GM18498 (cell line): ENCODE results near the gene NIN.

Experiments
- ATAC-seq: cut with Tn5 transposase; IDR thresholded peaks from one replicate; pipeline ENCODE4 v1.9.1; 2021; ENCODE audit warnings: mild to moderate bottlenecking, moderate library complexity; ENCODE audit not compliant: unreplicated experiment

Gene NIN

DNA sequence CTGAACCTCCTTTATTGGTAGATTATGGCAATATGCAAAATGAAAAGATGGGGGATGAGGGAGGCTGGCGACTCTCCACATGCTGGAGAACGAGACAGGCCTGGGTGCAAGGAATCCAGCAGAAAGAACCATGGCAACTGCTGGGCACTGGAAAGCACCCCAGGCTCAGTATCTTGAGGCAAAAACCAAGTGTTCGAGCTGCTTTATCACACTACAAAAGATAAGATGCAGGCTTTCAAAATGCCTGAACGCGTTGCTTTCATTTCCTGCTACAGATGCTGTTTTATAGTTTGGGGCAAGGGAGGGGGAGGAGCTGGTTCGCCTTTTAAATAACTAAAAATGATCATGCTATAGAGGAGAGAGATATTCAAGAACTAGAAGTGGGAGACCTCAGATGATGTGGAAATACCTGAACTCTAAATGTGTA, 38.9 kb downstream of the NIN start:
- ATAC-seq: no peak

DNA sequence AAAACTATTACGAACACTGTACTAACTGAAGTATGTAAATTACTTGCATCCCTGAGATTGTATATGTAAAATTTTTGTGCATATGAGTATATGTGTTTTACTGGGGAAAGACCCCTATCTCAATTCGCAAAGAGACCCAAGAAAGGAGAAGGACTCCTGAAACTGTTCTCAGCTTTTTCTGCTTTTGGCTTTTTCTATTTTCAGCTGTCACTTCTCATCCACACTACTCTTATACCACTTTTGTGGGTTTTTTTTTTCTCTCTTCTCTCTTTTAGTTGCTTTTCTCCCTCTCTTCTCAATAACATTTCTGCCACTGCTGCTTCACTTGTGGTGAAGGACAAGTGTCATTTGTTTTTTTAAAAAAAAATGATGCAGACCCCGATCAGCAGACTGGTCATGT, 39.8 kb downstream of the NIN start:
- no peak for ATAC-seq

DNA sequence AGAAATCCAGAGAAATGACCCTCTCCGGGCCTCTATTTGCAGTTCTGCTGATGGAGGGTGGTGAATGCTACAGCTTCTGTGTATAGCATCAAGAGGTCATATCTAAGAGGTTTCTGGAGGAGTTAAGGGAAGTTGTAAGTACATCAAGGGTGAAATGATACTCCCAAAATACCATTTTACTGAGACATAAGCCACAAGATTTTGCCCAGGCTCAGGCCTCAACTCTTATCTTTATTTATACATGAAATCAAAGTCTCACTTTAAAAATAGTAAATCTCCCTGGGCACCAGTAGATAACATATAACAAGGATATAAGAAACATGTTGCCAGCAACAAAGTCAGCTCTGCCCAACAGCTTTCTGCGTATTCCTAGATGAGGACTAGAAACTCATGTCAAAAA, 40.4 kb downstream of the NIN start:
- ATAC-seq: no peak

DNA sequence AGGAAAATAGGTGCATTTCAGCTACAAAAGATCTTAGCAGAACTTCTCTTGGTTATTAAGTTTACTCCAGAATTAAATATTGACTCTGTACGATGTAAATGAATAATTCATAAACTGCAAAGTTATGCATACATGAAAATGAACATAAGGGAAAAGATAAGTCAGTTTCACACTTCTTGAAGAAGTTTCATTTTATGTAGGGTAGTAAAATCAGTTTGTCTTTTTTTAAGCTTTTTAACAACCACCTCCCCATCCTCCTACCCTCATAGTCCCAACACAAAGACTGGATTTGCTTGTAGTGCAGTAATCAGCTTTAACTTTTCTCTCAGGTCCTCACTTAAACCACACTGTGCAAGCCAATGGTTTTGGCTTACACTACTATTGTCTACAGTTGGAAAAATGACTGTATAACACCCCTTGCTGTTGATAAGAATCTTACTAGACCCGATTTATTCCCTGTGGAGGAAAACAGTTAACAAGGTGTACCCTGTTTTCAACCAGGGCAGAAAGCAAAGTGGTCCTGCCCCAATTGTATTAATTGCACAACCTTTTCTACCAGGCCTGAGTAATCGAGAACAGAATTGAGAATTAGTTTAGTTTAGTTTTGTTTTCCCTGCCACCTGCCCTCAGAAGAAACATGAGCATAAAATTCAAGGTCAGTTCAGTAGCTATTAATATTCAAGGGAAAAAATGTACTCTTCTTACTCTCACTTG, 44.1 kb downstream of the NIN start:
- no peak for ATAC-seq

DNA sequence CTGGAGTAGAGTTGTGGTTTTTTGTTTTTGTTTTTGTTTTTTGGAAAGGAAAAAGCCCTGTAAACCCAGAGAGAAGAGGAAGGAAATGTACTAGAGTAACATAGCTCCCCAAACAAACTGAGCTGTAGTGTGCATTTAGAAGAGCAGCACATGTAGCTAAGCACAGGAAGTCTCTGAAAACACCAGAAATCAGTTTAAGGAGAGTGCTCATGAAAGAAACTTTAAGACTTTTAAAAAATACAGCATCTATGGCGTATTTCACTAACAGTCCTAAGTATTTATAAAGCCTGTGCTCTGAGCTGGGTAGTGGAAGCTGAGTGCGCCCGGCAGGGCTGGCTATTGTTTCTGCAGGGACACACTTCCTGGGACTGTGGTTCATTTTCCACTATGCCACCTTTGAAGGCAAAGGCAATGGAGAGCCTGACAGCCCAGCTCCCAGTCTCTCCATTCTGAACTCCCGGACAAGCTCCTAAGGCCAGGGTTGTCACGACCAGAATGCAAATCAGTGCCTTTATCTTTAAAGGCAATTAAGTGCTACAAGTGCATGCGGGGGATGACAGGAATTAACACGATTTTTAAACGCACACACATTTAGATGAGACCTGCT, 45.4 kb downstream of the NIN start:
- no peak for ATAC-seq

DNA sequence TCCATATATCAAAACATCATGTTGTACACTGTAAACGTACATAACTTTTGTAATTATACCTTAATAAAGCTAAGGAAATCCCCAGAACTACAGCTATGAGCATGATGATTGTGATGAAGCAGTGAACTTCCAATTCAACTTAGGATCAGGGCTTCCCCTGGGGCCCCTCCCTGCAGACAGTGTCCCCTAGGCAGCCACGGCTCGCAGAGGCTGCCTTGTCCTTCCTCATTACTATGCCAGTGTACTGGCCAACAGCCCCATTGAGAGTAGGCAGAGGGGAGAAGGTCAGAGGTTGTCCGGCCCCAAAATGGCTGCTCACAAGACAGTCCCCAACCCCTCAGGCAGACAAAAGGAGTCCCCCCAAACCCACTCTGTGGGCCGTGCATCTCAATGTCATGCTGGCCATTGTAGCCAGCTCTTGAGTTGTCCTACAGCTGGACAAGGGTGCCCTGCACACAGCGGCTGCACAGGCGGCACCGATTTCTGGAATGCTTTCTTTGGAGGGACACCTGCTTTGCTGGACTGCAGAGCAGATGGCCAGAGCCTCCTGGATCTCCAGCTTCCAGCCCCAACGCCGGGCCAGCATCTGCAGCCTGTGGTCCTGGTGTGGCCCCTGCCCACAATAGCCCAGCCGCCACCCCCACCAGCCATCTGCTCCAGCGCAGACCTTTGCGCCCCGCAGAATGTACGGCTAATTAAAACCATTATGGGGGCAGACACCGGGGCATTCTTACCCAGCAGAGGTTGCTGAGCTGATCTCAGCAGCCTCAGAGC, 46.1 kb downstream of the NIN start:
- no peak for ATAC-seq

DNA sequence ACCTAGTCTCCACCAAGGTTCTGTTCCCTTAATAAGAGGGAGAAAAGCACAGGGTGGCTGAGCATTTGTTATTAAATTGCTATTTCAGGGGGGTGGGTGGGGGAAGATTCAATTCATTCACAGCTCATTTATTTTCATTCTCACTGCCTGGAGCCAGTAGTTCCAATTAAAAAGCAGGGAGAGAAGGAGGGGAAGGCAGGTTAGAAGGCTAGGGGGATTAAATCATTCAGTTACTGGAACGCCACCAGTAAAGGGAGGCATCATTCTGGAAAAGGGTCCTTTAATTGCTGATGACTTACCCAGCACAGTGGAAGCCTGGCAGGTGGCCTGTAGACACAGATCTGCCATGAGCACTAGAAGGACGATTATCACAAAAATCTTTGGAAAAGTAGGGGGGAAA, 47.4 kb downstream of the NIN start:
- ATAC-seq: no peak

DNA sequence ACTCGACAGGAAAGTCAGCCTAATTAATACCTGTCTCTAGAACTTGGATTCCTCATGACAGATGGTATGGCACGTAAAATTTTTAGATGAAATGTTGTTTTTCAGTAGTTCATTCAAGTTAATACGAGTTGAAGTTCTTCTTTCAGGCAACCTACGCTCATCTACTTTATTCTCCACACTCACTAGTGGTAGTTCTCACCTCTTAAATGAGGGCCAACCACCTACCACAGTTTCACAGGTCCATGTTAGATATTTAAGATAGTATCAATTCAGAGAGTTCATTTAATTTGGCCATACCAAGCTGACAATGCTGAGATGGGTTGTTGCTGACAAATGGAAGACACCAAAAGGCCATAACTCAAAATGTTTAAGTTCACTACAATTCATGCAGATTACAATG, 50.6 kb downstream of the NIN start:
- no peak for ATAC-seq

DNA sequence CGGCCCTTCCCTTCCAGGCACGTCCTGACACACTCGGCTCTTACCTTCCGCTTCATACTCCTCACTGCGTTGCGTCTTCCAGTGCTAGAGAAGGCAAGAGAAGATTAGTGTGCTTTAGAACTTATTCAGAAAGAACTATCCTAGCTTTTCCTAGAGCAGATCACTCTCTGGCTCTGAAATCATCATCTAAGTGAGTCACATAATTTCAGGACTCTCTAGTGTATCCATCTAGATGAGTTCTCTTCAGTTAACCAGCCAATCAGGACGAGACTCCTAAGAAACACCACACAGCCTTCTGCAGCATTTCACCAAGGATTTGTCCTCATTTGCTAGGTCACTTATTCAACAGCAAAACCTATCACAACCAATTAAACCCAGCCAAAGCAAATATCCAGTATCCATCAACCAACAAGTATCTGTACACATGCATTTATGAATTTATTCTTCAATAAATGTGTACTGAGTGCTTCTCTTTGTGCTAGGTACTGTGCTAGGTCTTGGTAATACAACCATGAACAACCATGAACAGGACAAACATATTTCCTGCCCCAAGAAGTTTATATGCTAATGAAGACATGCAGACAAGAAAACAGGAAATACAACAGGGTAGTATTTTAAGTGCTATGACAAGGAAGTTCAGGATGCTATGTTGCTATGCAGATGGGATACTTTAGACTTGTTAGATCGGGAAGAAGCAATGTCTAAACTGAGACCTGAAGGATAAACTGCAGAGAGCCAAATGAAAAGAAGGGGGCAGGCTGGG, 52.1 kb downstream of the NIN start:
- no peak for ATAC-seq

DNA sequence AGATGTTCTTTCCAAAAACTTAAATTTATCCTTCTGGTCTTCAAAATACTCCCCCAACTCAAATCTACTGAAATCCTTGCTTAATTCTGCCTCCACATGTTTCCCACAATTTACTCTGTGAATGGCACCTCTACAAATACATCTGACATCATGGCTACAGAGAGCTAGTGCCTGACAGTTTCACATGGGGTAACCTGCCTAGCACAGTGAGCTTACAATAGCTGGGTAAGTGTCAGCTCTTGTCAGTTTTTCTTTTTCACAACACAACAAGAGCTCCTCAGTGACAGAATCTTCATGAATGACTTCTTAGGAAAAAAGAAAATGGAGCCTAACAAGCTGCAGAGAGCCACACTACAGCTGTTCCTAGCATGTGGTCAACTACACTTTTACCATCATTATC, 54.4 kb downstream of the NIN start:
- no peak for ATAC-seq

DNA sequence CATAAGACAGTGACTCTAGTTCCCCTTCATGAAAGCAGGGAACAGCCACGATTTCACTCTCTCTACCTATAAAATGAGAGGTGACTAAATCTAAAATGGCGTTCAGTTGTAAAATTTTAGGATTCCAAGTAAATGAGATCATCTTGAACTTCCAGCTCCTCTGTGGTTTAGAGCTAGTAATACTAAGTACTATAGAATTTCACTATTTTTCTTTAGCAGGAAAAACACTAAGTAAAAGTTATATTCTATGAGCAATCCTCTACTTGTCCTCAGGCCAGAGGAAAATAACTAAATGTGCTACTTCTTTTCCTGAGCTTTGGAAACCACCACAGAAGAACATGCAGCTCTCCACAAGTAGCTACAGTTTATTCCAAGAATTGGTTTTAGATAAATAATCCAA, 55.6 kb downstream of the NIN start:
- no peak for ATAC-seq

DNA sequence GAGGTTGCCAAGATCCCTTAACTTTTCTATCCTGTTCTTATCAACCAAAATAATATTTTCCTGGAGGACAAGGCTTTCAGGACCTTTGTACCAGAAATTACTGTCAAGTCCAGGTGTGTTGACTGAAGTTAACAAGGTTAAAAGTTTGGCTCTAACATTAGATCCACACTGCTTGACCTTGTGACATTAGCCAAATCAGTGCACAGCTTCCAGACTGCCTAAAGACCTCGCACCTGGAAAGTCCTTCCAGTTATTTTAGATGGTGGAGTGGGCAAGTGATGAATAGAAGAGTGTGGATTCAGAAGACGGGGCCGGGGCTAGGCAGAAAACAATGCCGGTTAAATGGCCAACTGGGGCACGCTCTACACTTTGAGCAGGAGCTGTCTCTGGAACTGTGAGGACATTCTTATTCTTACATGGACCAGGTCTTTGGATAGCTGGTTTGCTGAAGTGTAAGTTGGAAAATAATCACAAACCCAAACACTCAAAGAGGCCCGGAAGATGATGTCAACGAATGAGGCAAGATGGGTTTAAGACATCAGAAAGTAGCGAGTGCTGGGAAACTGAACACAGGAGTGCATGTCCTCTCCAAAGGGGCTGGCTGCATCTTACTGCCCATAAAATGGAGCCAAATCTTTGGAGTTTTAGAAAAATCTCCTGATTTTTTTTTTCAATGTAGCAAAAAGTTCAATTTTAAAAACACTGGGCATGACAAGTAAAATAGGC, 56.3 kb downstream of the NIN start:
- ATAC-seq: no peak

DNA sequence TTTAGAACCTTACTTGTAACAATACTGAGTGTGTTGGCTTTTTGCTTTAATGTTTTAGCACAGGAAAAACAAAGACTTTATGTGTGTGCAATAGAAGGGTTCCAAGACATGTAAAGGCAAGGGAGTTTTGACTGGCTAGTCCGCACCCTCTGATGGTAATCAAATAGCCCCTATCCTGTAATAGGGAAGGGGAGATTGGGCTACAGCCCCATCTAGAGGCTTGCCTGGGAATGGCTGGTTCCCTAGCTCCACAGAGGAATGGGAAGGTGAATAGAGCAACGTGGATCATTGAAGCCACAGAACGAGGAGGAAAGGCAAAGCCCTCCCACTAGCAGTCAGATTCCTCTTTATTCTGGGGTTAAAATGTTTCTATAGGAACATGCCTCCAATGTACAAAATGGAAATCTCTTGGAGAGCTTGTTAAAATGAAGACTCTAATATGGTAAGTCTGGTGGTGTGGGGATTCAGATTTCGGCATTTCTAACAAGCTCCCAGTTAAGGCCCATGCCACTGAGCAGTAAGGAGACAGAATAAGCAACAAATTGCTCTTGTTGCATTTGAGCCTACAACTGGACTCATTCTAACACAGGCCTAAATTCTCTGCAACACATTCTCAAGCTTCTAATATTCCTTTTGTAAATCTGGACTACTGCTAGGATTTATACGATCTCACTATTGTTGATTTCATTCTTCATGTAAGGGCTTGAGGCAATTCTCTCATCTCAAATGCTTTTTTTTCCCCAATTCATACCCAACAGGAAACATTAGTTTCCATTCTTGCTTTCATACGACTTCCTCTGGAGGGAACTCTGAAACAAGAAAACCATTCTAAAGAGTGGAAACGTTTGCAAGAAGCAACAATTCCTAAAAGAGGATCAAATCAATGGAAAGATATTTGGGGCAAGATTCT, 57.1 kb downstream of the NIN start:
- ATAC-seq: no peak

DNA sequence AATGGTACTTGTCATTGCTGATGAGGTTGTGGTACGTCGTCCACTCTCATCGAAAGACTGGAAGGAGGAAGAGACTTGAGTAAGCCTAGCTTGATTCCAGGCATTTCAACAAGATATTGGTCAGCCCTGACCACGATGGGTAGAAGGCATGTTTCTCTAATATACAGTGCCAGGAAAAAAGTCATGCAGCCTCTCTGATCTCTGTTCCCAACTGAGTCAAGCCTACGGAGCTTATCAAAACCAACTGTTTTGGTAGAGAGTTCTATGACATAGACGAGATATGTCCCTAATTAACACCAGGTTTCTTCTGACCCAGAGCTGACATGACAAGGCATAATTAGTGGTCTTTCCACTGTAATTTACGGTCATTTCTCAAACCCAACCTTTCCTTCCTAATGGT, 58.5 kb downstream of the NIN start:
- ATAC-seq: no peak

DNA sequence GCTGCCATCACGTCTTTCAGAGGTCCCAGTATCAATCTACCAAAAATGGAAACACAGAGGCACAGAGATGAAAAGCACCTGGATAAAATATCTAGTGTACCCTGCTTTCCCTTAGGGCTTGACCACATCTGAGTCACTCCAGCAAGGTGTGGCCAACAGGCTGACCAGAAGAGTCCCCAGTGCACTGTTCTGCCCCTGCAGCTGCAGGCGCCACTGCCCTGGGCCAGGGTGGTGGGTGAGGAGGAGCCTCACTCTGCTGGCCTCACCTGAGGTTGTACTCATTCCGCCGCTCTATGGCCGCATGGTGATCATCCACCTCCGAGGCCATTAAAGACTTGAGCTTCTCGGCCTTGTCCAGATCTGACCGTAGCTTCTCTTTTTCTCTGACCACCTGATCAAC, 60.4 kb downstream of the NIN start:
- no peak for ATAC-seq

DNA sequence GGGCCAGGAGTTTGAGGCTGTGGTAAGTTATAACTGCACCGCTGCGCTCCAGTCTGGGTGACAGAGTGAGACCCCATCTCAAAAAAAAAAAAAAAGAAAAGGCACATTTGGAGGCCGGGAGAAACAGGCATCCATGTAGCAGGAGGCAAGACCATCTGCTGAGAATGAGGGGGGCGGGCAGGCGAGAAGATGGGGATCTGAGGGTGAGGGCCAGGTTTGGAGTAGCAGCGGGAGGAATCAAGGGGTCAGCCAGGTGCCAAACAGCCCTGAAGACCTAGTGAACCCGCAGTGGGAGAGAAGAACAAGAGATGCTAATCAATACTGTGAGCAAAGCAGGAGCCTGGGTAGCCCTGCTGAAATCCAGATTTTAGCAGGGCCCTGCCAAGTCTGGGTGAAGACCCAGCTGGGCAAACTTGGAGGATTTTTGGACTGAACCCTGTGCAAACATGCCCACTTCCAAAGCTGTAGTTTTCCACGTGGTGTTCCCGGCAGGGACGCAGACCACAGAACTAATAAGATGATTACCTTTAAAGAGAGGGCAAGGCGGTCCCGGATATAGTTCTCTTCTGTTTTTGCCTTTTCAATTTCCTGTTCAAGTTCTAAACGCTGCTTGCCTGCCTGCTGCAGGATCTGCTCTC, 61.0 kb downstream of the NIN start:
- no peak for ATAC-seq

DNA sequence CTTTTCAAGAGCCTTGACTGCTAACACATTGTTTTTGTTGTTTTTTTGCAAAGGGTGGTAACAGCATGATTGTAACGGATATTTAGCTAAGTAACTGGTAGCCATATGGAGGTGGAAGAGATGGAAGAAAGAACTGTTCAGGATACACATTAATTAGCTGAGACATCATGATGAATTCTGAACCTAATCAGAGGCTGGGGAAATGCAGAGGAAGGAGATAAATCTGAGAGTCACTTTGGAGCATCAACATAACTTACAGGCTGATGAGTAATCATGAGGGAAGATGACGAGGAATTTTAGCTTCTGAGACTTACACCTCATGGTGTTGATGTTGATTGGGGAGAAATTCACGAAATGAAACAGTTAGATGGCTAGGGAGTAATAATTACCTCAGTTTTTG, 62.3 kb downstream of the NIN start:
- ATAC-seq: no peak

DNA sequence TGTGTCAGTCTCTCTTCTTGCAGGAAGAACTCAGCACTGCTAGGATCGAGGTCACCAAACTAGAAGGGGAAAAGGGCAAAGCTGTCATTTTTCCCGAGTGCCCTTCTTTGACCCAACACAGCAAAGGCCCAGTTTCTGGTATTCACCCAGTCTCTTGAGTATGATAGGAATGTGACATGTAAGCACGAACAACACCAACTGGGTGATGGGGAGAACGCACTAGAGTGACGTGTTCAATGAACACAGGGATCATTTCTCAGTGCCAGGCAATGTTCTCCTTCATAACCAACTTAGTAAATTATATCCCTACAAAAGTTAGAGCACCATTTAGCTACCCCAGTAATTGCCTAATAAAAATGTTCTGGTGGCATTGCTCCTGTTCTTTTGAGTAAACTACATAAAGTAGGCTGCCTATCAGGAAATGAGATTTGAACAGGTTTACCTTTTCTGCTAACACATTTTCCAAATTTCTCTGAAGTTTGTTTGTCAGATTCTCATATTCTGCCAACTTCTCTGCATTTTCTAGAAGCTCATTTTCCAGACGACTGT, 64.5 kb downstream of the NIN start:
- ATAC-seq: no peak

DNA sequence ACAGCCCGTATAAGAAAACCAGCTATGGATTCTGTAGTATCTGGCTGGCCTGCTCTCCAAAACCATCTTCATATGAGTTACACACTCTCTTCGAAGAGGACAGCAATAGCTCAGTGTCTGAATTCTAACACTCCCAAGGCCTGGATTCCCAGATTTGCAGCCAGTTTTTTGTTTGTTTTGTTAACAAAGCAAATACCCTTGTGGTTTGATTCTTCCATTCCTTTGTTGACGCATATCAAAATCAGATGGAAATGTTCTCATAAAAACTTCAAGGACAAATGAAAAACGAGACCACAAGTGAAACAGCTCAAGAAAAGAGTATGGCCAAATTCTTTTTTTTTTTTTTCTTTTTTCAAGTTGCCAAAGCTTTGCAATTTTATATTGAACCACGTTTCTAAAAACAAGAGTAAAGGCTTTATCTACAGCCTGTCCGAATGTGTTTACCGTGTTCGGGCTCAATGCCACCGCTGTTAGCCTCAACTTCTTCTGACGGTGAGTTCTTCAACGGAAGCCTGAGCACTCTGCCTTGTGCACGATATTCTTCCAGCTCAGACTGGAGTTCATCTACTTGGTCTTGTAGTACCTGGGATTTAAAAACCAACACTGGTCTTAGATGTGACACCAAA, 67.5 kb downstream of the NIN start:
- ATAC-seq: no peak
